GM13977 (cell line): ENCODE results near the gene DOCK8.

ENCODE experiments used
- DNase-seq: peaks from one replicate; pipeline ENCODE4 v3.0.0; 2012; ENCODE audit warnings: low spot score
- CTCF ChIP-seq: IDR thresholded peaks from 2 replicates; pipeline ENCODE4 v1.5.1; 2012; ENCODE audit warnings: mild to moderate bottlenecking, control low read depth; ENCODE audit not compliant: insufficient read depth; ENCODE audit errors: extremely low read depth, missing control alignments
- in situ Hi-C: fragments of 300-500 bp; cut with MboI; formaldehyde crosslinking; loops from one replicate; pipeline ENCODE4 v1.12.0; 2022; ENCODE audit warnings: low sequenced_read_pairs, low pct_unique_long_range_greater_than_20kb, mixed read lengths, inconsistent platforms; ENCODE audit not compliant: unreplicated experiment

Gene DOCK8

DNA sequence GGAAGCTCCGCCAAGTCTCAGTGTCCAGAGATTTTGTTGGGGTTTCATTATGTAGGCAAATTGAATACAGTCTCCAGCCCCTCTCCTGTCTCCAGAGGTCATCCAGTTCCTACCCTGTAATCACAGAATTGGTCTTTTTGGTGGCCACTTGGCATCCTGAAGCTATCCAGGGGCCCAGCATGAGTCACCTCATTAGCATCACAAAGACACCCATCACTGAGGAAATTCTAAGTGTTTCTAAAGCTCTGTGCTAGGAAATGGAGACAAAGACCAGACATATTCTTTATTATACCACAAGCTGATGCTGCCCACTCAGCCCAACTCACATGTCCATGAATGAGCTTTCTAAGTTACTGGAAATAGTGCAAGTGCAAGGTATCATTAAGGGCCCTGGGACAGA, 229.9 kb downstream of the DOCK8 start:
- TF ChIP-seq CTCF, result no peak
- DNase-seq, result no peak
- in situ Hi-C loops, result no loop called here

DNA sequence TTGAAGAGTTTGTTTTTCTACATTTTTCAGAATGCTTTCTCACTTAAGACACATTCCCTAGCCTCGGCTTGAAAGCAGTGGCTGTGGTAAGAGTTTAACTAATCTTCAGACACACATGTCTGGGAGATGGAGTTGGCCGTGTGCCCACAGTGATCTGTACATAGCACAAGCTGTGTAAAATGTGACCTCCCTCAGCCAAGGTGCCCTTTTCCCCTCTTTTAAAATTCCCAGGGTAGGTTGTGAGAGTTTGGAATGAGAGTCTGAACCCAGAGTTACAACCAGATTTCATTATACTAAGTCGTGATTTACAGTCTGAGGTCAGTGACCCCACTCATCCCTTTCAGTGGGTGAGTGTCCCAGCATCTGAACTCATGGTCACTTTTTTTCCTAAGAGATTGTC, 230.4 kb downstream of the DOCK8 start:
- DNase-seq, result no peak
- in situ Hi-C loops, result no loop called here
- no peak for TF ChIP-seq CTCF

- no peak for DNase-seq
These were observed 231.5 kb downstream of the DOCK8 start for GRCh38 chr9:446074-446699.

DNA sequence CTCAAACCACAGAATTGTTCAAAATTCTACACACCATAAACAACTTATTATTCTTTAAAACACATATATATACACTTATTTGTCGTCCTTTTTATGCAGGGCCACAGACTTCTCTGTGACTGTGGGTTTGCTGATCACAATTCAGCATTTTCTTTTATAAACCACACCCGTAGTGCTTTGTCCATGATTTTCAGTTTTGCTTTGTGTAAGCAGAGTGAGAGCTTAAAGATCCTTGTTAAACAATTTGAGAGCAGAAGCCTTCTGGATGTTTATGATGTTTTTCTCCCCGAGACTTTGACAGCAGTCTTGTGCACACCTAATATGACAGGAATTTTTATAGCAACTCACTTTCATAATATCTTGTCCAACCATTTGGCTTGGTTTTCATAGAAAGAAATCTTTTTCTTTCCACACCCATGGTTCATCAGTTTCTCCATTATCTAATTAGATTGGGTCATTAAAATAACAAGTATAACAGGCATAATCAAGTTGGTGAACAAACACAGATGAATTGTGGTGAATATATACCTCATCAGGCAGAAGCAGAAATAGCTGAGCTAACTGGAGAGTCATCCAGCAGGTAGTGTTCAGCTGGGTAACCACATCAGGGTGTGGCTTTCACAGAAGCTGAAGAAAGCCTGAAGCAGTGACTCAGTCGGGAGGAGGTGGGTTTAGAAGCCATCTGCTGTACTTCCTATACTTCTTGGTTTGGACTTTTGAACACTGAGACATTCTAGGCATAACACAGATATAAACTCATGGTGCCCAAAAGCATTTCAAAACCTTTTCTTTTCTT, 232.8 kb downstream of the DOCK8 start:
- in situ Hi-C loops, result no loop called here
- no peak for TF ChIP-seq CTCF
- peak; percentile 21 for DNase-seq

More at GRCh38 chr9:446074-446699, 231.5 kb downstream of the DOCK8 start:
- in situ Hi-C loops, result no loop called here
- TF ChIP-seq CTCF, result no peak

- no peak for DNase-seq
- in situ Hi-C loops, result no loop called here
- no peak for TF ChIP-seq CTCF
These were observed 235.4 kb downstream of the DOCK8 start for GRCh38 chr9:450057-450456.

- in situ Hi-C loops, result no loop called here
- DNase-seq, result no peak
- no peak for TF ChIP-seq CTCF
These were observed 235.9 kb downstream of the DOCK8 start for GRCh38 chr9:450561-450960.
